Retinal pigment epithelial cell (primary cell): ENCODE results near the gene LYRM2.

ENCODE experiments used
- DNase-seq: peaks from one replicate; pipeline ENCODE4 v3.0.0-alpha.2; 2010; ENCODE audit warnings: low read depth
- H3K4me3 ChIP-seq: 2 replicates; pipeline ENCODE4 v1.5.1; 2011; ENCODE audit warnings: mild to moderate bottlenecking, low read length, control low read depth, moderate library complexity
- TF ChIP-seq, protein P1 (sequence below): conservative IDR thresholded peaks from 2 replicates; pipeline ENCODE4 v1.5.1; 2011; ENCODE audit warnings: low read depth, low read length, control low read depth, inconsistent platforms

Gene LYRM2

DNA sequence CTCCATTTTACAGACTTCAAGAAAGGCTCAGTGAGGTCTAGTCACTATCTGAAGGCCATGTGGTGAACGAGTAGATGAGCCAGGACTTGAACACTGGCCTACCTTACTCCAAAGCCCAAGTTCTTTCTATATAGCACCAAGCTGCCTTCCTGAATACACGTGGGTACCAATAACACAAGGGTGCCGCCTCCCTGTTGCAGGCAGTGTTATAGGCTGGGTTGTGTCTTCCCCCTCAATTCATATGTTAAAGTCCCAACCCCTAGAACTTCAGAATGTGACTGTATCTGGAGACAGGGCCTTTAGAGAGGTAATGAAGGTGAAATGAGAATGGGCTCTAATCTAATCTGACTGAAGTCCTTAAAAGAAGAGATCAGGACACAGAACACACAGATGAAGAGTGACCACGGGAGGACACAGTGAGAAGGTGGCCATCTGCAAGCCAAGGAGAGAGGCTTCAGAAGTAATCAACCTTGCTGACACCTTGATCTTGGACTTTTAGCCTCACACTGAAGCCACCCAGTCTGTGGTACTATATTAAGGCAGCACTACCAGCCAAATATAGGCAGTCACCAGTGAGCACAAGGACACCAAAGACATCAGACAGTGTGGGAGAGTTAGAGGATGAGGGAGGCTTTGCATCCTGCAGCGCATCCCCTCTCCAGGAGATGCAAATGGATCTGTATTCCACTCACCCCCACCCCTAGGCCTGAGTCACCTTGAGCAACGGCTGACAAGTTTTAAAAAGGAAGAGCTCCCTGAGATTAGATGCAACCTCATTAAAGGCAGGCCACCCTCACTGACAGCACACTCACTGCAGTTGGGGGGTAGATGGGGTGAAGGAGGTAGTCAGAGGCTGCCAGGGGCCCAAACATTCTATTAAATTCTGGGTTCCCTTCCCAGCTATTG, 40.9 kb upstream of the LYRM2 start:
- DNase-seq, result no peak
- TF ChIP-seq, protein P1, sequence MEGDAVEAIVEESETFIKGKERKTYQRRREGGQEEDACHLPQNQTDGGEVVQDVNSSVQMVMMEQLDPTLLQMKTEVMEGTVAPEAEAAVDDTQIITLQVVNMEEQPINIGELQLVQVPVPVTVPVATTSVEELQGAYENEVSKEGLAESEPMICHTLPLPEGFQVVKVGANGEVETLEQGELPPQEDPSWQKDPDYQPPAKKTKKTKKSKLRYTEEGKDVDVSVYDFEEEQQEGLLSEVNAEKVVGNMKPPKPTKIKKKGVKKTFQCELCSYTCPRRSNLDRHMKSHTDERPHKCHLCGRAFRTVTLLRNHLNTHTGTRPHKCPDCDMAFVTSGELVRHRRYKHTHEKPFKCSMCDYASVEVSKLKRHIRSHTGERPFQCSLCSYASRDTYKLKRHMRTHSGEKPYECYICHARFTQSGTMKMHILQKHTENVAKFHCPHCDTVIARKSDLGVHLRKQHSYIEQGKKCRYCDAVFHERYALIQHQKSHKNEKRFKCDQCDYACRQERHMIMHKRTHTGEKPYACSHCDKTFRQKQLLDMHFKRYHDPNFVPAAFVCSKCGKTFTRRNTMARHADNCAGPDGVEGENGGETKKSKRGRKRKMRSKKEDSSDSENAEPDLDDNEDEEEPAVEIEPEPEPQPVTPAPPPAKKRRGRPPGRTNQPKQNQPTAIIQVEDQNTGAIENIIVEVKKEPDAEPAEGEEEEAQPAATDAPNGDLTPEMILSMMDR, result no peak
- no peak overlapping the region for H3K4me3 ChIP-seq

- no peak overlapping the region for H3K4me3 ChIP-seq
- no peak for DNase-seq
Observed at GRCh38 chr6:89678531-89678930, 40.0 kb upstream of the LYRM2 start.

DNA sequence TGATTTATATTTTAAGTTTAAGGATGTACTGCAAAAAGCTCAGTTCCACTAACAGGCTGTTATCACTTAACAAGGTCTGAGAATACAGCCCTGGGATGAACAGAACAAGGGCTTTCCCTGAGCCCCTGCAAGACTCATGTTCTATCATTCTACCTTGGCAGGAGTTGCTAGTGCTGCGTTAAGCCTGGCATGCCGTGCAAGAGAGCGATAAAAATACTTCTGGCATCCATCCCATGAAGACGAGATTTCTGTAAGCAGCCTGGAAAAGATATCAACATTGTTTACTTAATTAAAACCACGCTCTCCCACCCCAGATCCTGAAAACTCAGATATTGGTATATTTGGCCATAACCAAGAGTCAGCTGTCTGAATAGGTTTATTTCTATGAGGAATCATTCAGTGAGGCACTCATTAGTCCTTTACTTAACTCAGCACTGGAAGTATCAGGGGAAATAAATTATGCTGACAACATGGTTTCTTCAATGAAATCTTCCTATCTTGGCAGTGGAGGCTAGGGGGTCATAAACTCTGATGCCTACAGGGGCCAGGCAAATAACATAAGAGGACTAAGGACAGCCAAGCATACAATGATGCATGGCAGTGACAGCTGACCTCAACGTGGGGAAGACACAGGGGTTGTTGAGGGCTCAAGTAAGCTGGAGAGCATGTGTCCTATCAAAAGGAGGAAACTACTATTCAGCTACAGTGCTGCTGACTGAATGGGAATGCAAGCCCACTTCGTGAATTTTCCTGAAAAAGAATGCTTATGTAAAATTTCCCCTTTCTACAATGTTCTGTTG, 37.6 kb upstream of the LYRM2 start:
- DNase-seq, result no peak
- H3K4me3 ChIP-seq, result no peak overlapping the region
- TF ChIP-seq, protein P1, result no peak

More at GRCh38 chr6:89678531-89678930, 40.0 kb upstream of the LYRM2 start:
- TF ChIP-seq, protein P1, result no peak

GRCh38 chr6:89670935-89671565, 32.5 kb upstream of the LYRM2 start:
- no peak for DNase-seq
- TF ChIP-seq, protein P1, result no peak
- no peak overlapping the region for H3K4me3 ChIP-seq

DNA sequence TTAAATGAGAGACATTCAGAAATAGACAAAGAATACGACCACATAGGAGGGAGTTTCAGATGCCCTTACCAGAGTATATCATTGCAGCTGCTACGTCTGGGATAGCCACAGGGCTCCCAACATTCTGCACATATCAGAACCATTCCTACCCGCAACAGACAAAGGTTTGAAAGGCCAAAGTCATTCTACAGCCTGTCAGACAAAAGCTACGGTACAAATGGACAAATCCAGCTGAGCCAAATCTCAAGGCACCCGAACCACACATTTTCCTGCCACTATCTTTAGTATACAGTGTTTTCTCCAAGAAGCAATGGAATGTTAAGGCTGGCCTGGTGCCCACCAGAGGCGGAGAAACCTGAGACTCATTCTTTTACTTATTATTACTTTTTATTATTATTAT, 30.5 kb upstream of the LYRM2 start:
- TF ChIP-seq, protein P1, result no peak
- no peak for DNase-seq
- H3K4me3 ChIP-seq, result peak overlapping the region; percentile 13

DNA sequence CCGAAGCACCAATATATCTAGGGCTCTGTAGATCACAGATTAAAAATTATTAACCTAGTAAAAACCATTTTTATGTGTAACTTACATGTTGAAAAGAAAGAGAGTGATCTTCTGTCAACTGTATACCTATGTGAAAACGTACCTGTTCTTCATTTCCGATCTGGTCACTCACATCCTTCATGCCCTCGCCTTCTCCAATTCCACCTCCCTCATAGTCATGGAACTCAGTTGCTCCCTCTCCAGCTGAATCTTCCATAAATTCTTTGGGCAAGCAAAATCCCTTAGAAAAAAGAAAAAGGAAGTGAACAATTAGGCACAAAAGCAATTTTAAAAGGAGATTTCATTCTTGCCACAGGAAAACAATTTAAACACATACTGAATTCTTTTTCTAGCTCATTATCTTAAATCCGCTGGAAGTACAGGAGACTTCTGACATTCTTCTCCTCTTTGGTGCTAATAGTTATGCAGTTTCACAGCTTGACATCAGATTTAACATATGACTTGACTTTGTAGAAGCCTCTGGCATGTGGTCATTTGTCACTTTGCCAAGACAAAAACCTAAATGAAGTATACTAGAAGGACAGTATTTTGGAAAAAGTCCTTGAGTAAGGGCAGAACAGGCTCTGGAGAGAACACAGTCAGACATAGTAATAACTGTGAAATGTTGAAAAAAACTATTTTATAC, 29.5 kb upstream of the LYRM2 start:
- peak; percentile 77 for DNase-seq
- H3K4me3 ChIP-seq, result peak overlapping the region; percentile 29

More for the DNA sequence above, 29.5 kb upstream of the LYRM2 start:
- TF ChIP-seq, protein P1, result no peak
